GM18505 (cell line): ENCODE results near the gene MED19.

Experiments used
- ATAC-seq: cut with Tn5 transposase; IDR thresholded peaks from one replicate; pipeline ENCODE4 v1.9.1; 2021; ENCODE audit not compliant: unreplicated experiment
- POLR2A ChIP-seq: IDR thresholded peaks from 4 replicates; pipeline ENCODE4 v1.6.1; 2011; ENCODE audit warnings: borderline replicate concordance; ENCODE audit not compliant: insufficient read depth, insufficient read length; ENCODE audit errors: extremely low read depth

Gene MED19

GRCh38 chr11:57679396-57679795, 32.6 kb downstream of the MED19 start:
- ATAC-seq, result no peak
- TF ChIP-seq POLR2A, result no peak

- no peak for TF ChIP-seq POLR2A
- no peak for ATAC-seq
These were observed 36.7 kb downstream of the MED19 start for GRCh38 chr11:57675176-57675941.

GRCh38 chr11:57674251-57674650, 37.8 kb downstream of the MED19 start:
- ATAC-seq, result no peak
- no peak for TF ChIP-seq POLR2A

- no peak for TF ChIP-seq POLR2A
- ATAC-seq, result peak; percentile 10
These were observed 43.6 kb downstream of the MED19 start for GRCh38 chr11:57668434-57668782.

DNA sequence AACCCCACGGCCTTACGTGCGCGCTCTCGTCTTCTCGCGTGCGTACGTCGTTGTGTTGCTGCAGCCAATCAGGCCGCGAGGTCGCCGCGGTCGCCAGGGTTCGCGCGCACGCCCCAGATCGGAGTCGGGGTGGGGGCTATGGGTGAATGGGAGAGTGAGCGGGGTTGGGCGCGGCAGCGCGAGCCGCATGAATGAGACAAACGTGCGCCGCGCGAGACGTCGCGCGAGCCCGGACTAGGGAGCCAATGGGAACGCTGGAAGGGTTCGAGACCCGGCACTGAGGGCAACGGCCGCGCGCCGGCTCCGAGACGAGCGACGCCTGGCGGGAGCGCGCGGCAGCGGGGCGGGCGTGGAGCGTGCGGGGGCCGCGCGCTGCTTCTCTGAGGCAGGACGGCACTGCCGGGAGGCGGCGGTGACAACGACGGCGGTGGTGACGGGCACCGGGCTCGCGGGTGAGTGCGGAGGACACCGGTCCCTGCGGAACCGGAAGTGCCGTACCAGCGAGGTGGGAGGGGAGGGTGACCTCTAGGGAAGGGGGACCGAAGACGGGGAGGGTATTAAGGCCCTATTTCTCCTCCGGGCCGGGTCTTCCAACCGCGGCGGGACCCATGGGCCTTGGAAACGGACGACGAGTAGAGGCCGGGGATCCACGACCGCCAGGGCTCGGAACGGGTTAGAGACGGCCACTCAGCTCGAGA, 44.1 kb downstream of the MED19 start, which contains the start of gene ZDHHC5:
Gene ZDHHC5, plus strand, starts transcription at position 379 of the 698 bp plus-strand sequence. CDS start 4,977 bp downstream, outside the sequence.
- ATAC-seq, result peak; percentile 88
- peak; percentile 93 for TF ChIP-seq POLR2A

GRCh38 chr11:57667117-57667735, 44.8 kb downstream of the MED19 start:
- TF ChIP-seq POLR2A, result peak; percentile 68
- peak; percentile 58 for ATAC-seq

- ATAC-seq, result no peak
- no peak for TF ChIP-seq POLR2A
These were observed 48.0 kb downstream of the MED19 start for GRCh38 chr11:57663975-57664374.

DNA sequence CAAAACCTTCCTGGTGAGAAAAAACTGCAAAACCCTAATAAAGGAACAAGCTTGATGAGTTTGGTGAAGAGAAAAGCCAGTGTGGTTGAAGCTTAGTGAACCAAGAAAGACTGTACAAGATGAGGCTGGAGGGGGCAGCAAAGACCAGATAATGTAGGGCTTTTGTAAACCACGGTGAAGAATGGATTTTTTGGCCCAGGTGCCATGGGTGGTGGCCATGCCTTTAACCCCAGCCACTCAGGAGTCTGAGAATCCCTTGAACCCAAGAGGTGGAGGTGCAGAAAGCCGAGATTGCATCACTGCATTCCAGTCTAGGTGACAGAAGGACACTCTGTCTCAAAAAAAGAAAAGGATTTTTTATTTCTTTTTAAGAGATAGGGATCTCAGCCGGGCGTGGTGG, 49.1 kb downstream of the MED19 start:
- TF ChIP-seq POLR2A, result no peak

DNA sequence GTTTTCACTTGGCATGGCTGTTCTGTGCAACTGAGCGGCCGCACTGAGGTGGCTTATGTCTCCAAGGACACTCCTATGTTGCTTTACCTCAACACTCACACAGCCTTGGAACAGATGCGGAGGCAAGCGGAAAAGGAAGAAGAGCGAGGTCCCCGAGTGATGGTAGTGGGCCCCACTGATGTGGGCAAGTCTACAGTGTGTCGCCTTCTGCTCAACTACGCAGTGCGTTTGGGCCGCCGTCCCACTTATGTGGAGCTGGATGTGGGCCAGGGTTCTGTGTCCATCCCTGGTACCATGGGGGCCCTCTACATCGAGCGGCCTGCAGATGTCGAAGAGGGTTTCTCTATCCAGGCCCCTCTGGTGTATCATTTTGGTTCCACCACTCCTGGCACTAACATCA, 52.3 kb downstream of the MED19 start:
- TF ChIP-seq POLR2A, result no peak
- no peak for ATAC-seq

More for the DNA sequence above, 49.1 kb downstream of the MED19 start:
- ATAC-seq, result no peak

DNA sequence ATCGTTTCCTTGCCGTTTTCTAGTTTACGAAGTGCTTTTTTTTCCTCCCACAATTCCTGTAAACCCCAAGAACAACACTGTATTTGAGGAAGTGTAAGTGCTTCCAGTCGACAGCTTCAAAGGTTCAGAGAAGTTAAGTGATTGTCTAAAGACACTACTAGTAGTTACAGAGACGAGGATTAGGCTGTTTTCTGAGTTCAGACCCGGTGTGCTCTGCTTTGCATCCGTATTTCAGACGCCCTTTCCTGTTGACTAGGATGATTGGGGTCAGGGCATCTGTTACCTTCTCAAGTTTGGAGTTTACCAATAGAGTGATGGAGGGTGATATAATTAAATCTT, 54.0 kb downstream of the MED19 start:
- TF ChIP-seq POLR2A, result no peak
- no peak for ATAC-seq

GRCh38 chr11:57657194-57658022, 54.6 kb downstream of the MED19 start, which contains the start of gene CLP1:
Gene CLP1 (plus strand): TSS chr11:57657762. CDS start chr11:57659477, 1,715 bp downstream.
- ATAC-seq, result peak; percentile 99
- peak; percentile 81 for TF ChIP-seq POLR2A

GRCh38 chr11:57656885-57657193, 55.2 kb downstream of the MED19 start:
- no peak for TF ChIP-seq POLR2A
- no peak for ATAC-seq
